Fibroblast of skin of left biceps (primary cell): Measurements from ENCODE around the gene DERA.

ENCODE experiments used
- DNase-seq, 2 experiments: peaks; one replicate each; pipeline ENCODE4 v3.0.0-alpha.2; 2013; ENCODE audit warnings: low read depth in 2 of 2

Gene DERA

GRCh38 chr12:16074894-16075293 lies 163.8 kb downstream of the DERA start:
- no peak for DNase-seq

GRCh38 chr12:16075887-16076286 lies 164.8 kb downstream of the DERA start:
- DNase-seq, result no peak

DNA sequence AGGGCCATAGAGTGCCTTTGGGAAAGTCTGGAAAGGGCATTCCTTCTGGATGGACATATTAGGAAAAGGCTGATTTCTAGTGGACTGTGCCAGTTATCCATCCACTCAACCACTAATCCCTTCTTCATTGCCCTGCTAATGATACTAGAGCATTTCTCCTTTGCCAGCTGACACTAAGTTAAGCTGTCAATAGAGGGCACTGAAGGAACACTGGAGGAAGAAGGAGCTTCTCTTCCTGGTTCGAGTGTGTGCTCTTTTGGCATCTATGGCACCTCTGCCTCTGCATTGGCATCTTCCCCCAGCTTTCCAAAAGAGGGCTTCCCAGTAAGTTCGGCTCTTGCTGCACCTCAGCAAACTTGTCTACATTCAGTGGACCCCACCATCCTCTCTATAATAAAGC lies 165.4 kb downstream of the DERA start:
- no peak for DNase-seq

DNA sequence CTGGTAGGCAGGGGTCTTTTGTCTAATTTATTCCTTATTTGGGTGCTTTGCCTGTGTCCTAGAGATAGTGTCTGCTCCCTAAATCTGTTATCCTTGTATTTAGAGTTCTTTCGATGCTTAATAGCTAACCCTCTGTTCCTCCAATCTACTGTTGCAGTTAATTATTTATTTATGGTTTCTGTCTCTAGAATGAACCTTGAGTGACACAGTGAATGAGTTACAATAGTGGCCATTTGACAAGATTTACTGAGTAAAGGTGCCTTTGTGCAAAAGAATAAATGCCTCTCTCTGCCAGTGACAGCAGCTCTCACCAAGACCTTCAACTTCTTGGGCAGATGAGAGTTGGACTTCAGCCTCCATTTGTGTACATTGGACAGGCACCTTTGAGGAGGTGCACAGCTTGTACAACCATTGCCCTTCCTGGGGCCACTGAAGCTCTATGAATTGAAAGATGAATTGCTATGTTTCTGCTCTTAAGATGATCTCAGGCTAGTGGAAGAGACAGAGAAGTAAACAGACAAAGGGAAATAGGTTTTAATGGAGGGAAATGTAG lies 165.9 kb downstream of the DERA start:
- no peak for DNase-seq

DNA sequence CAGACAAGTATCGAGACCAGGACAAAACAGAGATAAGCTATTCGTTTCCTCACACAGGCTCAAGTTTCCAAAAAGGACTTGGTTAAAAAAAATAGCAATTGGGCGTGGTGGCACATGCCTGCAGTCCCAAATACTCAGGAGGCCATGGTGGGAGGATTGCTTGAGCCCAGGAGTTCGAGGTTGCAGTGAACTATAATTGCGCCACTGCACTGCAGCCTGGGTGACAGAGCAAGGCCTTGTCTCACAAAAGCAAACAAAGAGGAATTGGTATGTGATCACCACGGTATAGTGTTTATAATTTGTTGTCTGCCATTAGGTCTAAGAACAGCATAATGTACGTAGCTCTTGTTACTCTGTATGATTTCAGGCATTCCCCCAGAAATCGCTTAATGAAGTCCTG lies 175.3 kb downstream of the DERA start:
- no peak for DNase-seq

DNA sequence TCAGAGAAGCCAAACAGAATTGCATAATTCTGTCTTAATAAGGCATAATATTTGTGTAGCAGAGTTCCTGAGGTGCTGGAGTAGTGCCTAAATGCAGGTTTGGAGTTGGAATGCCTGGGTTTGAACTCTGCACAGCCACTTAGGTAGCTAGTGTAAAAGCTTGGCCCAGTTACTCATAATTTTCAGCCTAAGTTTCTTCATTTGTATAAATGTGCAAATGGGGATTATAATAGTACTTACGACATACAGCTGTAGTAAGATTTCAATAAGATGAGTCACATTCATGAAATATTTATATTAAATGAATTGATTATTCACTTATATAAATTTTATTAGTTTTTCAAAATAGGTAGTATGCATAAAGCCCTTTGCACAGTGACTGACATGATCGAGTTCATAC lies 175.8 kb downstream of the DERA start:
- DNase-seq, result no peak
